ENCODE results near the gene TREML1. TPM values are rescaled to one million over a fixed set of nuclear protein-coding genes. Genes with fewer than 3 reads are reported as not detected.

The TREML1 gene
- total and polyA plus RNA-seq, 2 of the 4 experiments (the other 2 are of a cell fraction): not detected

DNA sequence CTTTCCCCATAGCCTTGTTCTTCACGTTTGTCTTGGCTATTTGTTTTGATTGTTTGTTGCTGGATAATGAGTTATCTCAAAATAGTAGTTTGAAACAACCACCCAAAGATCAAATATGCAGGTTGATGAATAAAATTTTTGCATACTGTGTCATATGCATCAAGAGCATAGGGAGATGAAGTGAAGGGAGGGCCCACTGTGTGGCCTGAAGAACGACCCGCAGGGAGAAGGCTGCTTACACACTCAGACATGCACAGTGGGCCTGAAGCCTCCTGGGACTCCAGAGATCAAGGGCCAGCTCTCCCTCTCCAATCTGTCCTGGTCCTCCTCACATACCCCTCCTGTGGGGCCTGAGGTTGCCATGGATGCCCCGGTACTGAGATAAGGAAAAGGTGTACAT, 25.0 kb upstream of the TREML1 start:
- POLR2A ChIA-PET (ENCODE audit: unreplicated experiment): no interaction called here
- Histone ChIP-seq H4K91ac (ENCODE audit: insufficient read depth, low read depth, low read length) (no peak overlapping the region), H3K36me3 (ENCODE audit: control insufficient read depth, insufficient read depth, low read length) (no peaks in the 10 kb centered on the region), H3K4me2 (ENCODE audit: low read depth, low read length) (no peak overlapping the region), H4K5ac (ENCODE audit: low read depth, low read length) (no peak overlapping the region), H3K9ac (ENCODE audit: low read depth, low read length) (no peak overlapping the region), H2AK5ac (ENCODE audit: low read depth, low read length) (no peak overlapping the region), H2BK15ac (ENCODE audit: low read depth, low read length) (no peak overlapping the region), H3K23ac (ENCODE audit: low read depth, low read length) (no peak overlapping the region), H3K9me1 (ENCODE audit: insufficient read depth, low read length) (no peaks in the 10 kb centered on the region), H2AK9ac (replicated peaks; ENCODE audit: low read depth, low read length, poor library complexity) (no peak overlapping the region), H3K9me3 (ENCODE audit: control insufficient read depth, insufficient read depth, low read length) (no peaks in the 10 kb centered on the region), H4K20me1 (ENCODE audit: insufficient read depth, low read length) (no peaks in the 10 kb centered on the region), H2BK120ac (ENCODE audit: low read depth, low read length) (no peak overlapping the region), H3K4ac (ENCODE audit: low read depth, low read length) (no peak overlapping the region), H3K79me1 (ENCODE audit: low read depth in 1 of 2, low read length in 2 of 2) (no peaks in the 10 kb centered on the region), H2BK20ac (ENCODE audit: low read depth, low read length) (no peak overlapping the region), H4K8ac (ENCODE audit: low read depth in 2 of 2, low read length in 2 of 2) (no peak overlapping the region), H2AFZ (replicated peaks; ENCODE audit: low read length, poor library complexity) (no peak overlapping the region), H3K4me3 (ENCODE audit: insufficient read depth, low read depth, low read length) (no peak overlapping the region), H3K4me1 (ENCODE audit: control insufficient read depth, insufficient read depth, low read length) (no peaks in the 10 kb centered on the region), H3K56ac (ENCODE audit: extremely low read depth, insufficient read depth, low read length) (no peak overlapping the region), H3K18ac (ENCODE audit: low read depth, low read length) (no peak overlapping the region), H2BK5ac (ENCODE audit: low read depth, low read length, poor library complexity, severe bottlenecking) (no peak overlapping the region), H3K27me3 (ENCODE audit: control insufficient read depth, insufficient read depth, low read length) (peaks cover 5% of the 10 kb centered on the region), H3K14ac (replicated peaks; ENCODE audit: low read depth, low read length) (no peak overlapping the region), H3K27ac (ENCODE audit: insufficient read depth, low read length) (no peak overlapping the region)
- ATAC-seq (ENCODE audit: low read depth) (no peak), DNase-seq (no peak)
- CTCF ChIA-PET: no interaction called here
- BruUV-seq (replicated peaks): no TSS peak
- TF ChIP-seq MAZ (IDR thresholded peaks at IDR 0.05; ENCODE audit: borderline replicate concordance, low read depth, low read length): no peak
- no peak for TF ChIP-seq NFE2L2 (IDR thresholded peaks at IDR 0.05; ENCODE audit: low read depth, low read length)
- no peak for TF ChIP-seq MAFK (IDR thresholded peaks at IDR 0.05; ENCODE audit: low read depth, low read length)
- TF ChIP-seq RAD21 (IDR thresholded peaks at IDR 0.05; ENCODE audit: low read length): no peak
- dilution Hi-C loops (cut with HindIII; ENCODE audit: low sequenced_read_pairs, unreplicated experiment) (no loop called here), intact Hi-C loops (cut with micrococcal nuclease) (no loop called here), in situ Hi-C loops (cut with MboI; ENCODE audit: low sequenced_read_pairs) (no loop called here)
- WGBS, 2 experiments (ENCODE audit: extremely low coverage in 2 of 2, insufficient read length in 1 of 2): no CpG with 5 or more reads among the region's 4 CpGs

Data from IMR-90 (cell line).